ENCODE data around the gene ARHGAP19. TPM values are rescaled to one million over a fixed set of nuclear protein-coding genes. Genes with fewer than 3 reads are reported as not detected.

ARHGAP19 gene
- total RNA-seq, 1 donor, result 8.7 TPM

DNA sequence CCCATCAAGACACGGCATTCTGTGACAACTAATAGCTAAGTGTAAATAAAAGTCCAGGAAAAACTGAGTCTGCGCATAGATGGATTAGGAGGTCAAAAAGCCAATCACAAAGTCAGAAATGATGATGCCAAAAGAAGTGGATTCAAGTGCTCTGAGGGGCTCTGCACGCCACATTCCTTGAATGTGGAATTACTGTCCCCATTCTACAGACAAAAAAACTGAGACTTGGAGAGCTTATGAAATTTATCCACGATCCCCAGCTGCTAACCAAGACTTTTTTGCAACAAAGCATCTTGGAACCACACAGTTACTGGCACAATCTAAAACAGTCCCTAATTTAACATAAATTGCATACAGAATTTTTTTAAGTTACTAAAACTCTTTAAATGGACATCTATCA is 57.1 kb downstream of the ARHGAP19 start:
- Histone ChIP-seq H3K27ac (ENCODE audit: low read depth, low read length) (no peak overlapping the region), H3K4me1 (ENCODE audit: insufficient read depth, low read length) (peaks cover under 1% of the 10 kb centered on the region), H3K4me2 (ENCODE audit: insufficient read depth, low read length) (no peak overlapping the region), H3K27me3 (ENCODE audit: insufficient read depth, low read length) (no peaks in the 10 kb centered on the region), H2AFZ (ENCODE audit: low read length) (no peak overlapping the region), H3K4me3 (ENCODE audit: insufficient read depth, low read length) (no peak overlapping the region), H3K9me3 (ENCODE audit: low read depth, low read length) (no peaks in the 10 kb centered on the region), H4K20me1 (ENCODE audit: insufficient read depth, low read length) (no peaks in the 10 kb centered on the region), H3K36me3 (ENCODE audit: insufficient read depth, low read length) (no peaks in the 10 kb centered on the region), H3K79me2 (ENCODE audit: insufficient read depth, low read length) (no peaks in the 10 kb centered on the region)
- TF ChIP-seq, protein P1, sequence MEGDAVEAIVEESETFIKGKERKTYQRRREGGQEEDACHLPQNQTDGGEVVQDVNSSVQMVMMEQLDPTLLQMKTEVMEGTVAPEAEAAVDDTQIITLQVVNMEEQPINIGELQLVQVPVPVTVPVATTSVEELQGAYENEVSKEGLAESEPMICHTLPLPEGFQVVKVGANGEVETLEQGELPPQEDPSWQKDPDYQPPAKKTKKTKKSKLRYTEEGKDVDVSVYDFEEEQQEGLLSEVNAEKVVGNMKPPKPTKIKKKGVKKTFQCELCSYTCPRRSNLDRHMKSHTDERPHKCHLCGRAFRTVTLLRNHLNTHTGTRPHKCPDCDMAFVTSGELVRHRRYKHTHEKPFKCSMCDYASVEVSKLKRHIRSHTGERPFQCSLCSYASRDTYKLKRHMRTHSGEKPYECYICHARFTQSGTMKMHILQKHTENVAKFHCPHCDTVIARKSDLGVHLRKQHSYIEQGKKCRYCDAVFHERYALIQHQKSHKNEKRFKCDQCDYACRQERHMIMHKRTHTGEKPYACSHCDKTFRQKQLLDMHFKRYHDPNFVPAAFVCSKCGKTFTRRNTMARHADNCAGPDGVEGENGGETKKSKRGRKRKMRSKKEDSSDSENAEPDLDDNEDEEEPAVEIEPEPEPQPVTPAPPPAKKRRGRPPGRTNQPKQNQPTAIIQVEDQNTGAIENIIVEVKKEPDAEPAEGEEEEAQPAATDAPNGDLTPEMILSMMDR (IDR thresholded peaks at IDR 0.05; ENCODE audit: extremely low read depth, low read depth, low read length), result no peak
- no peak for DNase-seq (ENCODE audit: insufficient read length, low spot score, missing footprints)

DNA sequence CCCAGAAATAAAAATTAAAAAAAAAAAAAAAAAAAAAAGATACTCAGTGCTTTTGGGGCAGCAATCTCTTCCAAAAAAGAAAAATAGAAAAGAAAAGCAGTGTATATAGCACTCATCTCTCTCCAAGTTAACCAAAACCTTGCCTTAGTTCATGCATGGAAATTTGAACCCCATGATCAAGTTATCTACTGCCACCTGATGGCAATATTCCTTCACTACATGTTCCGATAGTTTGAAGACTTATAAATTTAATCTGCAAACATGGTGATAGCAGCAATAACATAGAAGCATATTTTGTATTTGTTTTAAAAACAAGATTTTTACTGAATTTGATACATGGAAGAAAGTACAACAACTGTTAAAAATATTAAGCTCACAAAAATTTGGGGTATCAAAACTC is 58.0 kb downstream of the ARHGAP19 start:
- no peak overlapping the region for H3K27ac ChIP-seq (ENCODE audit: low read depth, low read length)
- no peak overlapping the region for H3K4me2 ChIP-seq (ENCODE audit: insufficient read depth, low read length)
- H3K9me3 ChIP-seq (ENCODE audit: low read depth, low read length), result no peaks in the 10 kb centered on the region
- no peaks in the 10 kb centered on the region for H4K20me1 ChIP-seq (ENCODE audit: insufficient read depth, low read length)
- H3K79me2 ChIP-seq (ENCODE audit: insufficient read depth, low read length), result no peaks in the 10 kb centered on the region
- no peaks in the 10 kb centered on the region for H3K27me3 ChIP-seq (ENCODE audit: insufficient read depth, low read length)
- H3K4me1 ChIP-seq (ENCODE audit: insufficient read depth, low read length), result peaks cover 10% of the 10 kb centered on the region
- H2AFZ ChIP-seq (ENCODE audit: low read length), result no peak overlapping the region
- H3K36me3 ChIP-seq (ENCODE audit: insufficient read depth, low read length), result no peaks in the 10 kb centered on the region
- H3K4me3 ChIP-seq (ENCODE audit: insufficient read depth, low read length), result no peak overlapping the region
- DNase-seq (ENCODE audit: insufficient read length, low spot score, missing footprints), result no peak
- TF ChIP-seq, protein P1 (IDR thresholded peaks at IDR 0.05; ENCODE audit: extremely low read depth, low read depth, low read length), result peak; percentile 72

DNA sequence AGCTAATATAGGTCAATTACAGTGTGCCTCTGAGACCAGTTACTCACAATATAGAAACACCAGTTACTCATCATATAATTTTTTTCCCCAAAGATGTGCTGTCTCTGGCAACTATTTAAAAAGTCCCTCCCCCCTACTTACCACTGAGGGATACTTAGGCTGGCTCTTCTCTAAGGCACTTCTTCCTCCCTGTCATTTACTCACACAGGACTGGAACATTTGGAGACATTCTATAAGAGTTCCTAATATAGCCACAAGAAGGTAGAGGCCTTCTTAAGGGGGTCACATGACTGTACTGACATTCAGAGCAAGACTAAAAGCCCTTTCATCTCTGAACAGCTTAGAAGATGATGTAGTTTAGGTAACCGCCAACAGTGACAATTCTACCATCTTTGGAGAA is 62.3 kb downstream of the ARHGAP19 start:
- Histone ChIP-seq H3K27me3 (ENCODE audit: insufficient read depth, low read length) (no peaks in the 10 kb centered on the region), H3K4me1 (ENCODE audit: insufficient read depth, low read length) (peaks cover 20% of the 10 kb centered on the region), H3K27ac (ENCODE audit: low read depth, low read length) (peak overlapping the region; percentile 49), H3K4me3 (ENCODE audit: insufficient read depth, low read length) (no peak overlapping the region), H3K4me2 (ENCODE audit: insufficient read depth, low read length) (peak overlapping the region; percentile 10), H3K9me3 (ENCODE audit: low read depth, low read length) (no peaks in the 10 kb centered on the region), H2AFZ (ENCODE audit: low read length) (no peak overlapping the region), H4K20me1 (ENCODE audit: insufficient read depth, low read length) (no peaks in the 10 kb centered on the region), H3K79me2 (ENCODE audit: insufficient read depth, low read length) (no peaks in the 10 kb centered on the region), H3K36me3 (ENCODE audit: insufficient read depth, low read length) (peaks cover 5% of the 10 kb centered on the region)
- no peak for DNase-seq (ENCODE audit: insufficient read length, low spot score, missing footprints)
- TF ChIP-seq, protein P1 (IDR thresholded peaks at IDR 0.05; ENCODE audit: extremely low read depth, low read depth, low read length), result no peak

DNA sequence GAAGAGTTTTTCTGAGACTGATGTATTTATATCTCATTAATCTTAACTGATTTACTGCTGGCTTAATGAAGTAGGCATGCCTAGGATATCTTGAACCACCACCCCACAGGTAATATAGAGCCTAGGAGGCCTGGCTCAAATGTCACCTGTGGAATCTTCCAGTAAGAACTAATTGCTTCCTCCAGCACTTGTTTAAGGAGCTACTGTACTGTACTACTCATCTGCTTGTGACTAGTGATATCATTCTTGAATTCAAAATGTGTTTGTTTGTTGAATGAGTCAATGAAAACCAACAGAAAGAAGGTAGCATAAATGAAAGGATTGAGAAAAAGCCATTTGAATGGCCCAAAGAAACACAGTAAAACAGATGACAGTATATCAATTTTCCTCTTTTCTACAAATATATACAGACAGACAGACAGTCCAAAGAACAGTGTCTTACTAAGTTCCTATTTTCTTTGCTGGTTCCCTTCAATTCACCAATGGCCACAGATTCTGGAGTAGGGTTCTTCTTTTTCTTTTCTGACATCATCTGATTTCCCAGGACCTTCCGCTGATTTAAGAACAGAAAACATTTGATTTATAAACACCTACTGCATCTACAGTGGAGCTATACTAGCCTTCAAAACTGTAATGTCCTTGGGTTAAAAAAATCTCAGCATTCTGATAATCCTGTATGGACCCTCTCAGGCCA is 63.0 kb downstream of the ARHGAP19 start:
- no peaks in the 10 kb centered on the region for H3K9me3 ChIP-seq (ENCODE audit: low read depth, low read length)
- H3K79me2 ChIP-seq (ENCODE audit: insufficient read depth, low read length), result no peaks in the 10 kb centered on the region
- peaks cover 26% of the 10 kb centered on the region for H3K4me1 ChIP-seq (ENCODE audit: insufficient read depth, low read length)
- no peak overlapping the region for H2AFZ ChIP-seq (ENCODE audit: low read length)
- no peak overlapping the region for H3K4me3 ChIP-seq (ENCODE audit: insufficient read depth, low read length)
- no peaks in the 10 kb centered on the region for H4K20me1 ChIP-seq (ENCODE audit: insufficient read depth, low read length)
- H3K27ac ChIP-seq (ENCODE audit: low read depth, low read length), result peak overlapping the region; percentile 49
- DNase-seq (ENCODE audit: insufficient read length, low spot score, missing footprints), result no peak
- TF ChIP-seq, protein P1 (IDR thresholded peaks at IDR 0.05; ENCODE audit: extremely low read depth, low read depth, low read length), result no peak
- H3K4me2 ChIP-seq (ENCODE audit: insufficient read depth, low read length), result peak overlapping the region; percentile 10
- no peaks in the 10 kb centered on the region for H3K27me3 ChIP-seq (ENCODE audit: insufficient read depth, low read length)
- peaks cover 5% of the 10 kb centered on the region for H3K36me3 ChIP-seq (ENCODE audit: insufficient read depth, low read length)

Measured in osteoblast (primary cell).